HCT116 (cell line): ENCODE results near the gene HMCN1. TPM values are rescaled to one million over a fixed set of nuclear protein-coding genes. Genes with fewer than 3 reads are reported as not detected.

ENCODE experiments used
- ATAC-seq: fragments of 200-7000 bp; cut with Tn5 transposase; 2 replicates; pipeline ENCODE4 v1.9.1; 2020; ENCODE audit warnings: mild to moderate bottlenecking, moderate library complexity
- BruUV-seq: library from RNA; stranded (reverse); fragments of 400-500 nt; replicated peaks from 2 replicates; lab custom pipeline; 2021; lab: Mats Ljungman, UMichigan
- CTCF ChIA-PET: fragments of 300-600 bp; sonication (Branson Sonifier 250); formaldehyde crosslinking; loops from one replicate; lab custom pipeline; 2021; ENCODE audit warnings: antibody characterized with exemption; lab: Charles Lee
- POLR2A ChIA-PET: fragments of 300-600, 350-600 bp; sonication (Branson Sonifier 250); formaldehyde crosslinking; loops from one replicate; lab custom pipeline; 2021; ENCODE audit warnings: antibody characterized with exemption; lab: Charles Lee
- RAD21 ChIA-PET, 2 experiments: fragments of 300-600 bp; sonication (Branson Sonifier 250); formaldehyde crosslinking; loops; one replicate each; lab custom pipeline; 2023; ENCODE audit warnings: low total read pairs in 2 of 2; ENCODE audit not compliant: uncharacterized antibody in 2 of 2, unreplicated experiment in 2 of 2, low non-redundant PET in 1 of 2; lab: Charles Lee
- DNase-seq: peaks from one replicate; pipeline ENCODE4 v3.0.0-alpha.2; 2010; ENCODE audit warnings: low read depth, low spot score
- H2AFZ ChIP-seq: fragments of 200-600 bp; shearing (Covaris generic), sonication (generic); 2 replicates; pipeline ENCODE4 v1.6.1; 2017; ENCODE audit warnings: low read depth, mixed run types, mixed read lengths, antibody characterized with exemption, low read length; ENCODE audit not compliant: poor library complexity, severe bottlenecking
- H3K27ac ChIP-seq: 2 replicates; pipeline ENCODE4 v1.5.1; 2012; ENCODE audit warnings: low read depth, low read length
- H3K27me3 ChIP-seq: fragments of 200-600 bp; sonication (generic); 2 replicates; pipeline ENCODE4 v1.6.1; 2016; ENCODE audit warnings: mixed run types, low read length, mixed read lengths; ENCODE audit not compliant: insufficient read depth
- H3K36me3 ChIP-seq, 2 experiments: fragments of 200-500 bp in 1 of 2; fragments of 200-600 bp in 1 of 2; sonication (Bioruptor generic) in 1 of 2; sonication (generic) in 1 of 2; 2 replicates each; pipeline versions ENCODE4 v1.5.1 to v1.6.1; 2014 to 2016; ENCODE audit warnings: low read length in 2 of 2, inconsistent platforms in 1 of 2, mixed read lengths in 1 of 2, mixed run types in 1 of 2; ENCODE audit not compliant: insufficient read depth in 2 of 2, control insufficient read depth in 1 of 2
- H3K4me1 ChIP-seq, 2 experiments: fragments of 200-600 bp in 1 of 2; sonication (generic) in 1 of 2; 2 replicates each; pipeline versions ENCODE4 v1.5.1 to v1.6.1; 2012 to 2017; ENCODE audit warnings: low read length in 2 of 2, inconsistent platforms in 1 of 2, mild to moderate bottlenecking in 1 of 2, mixed read lengths in 1 of 2, mixed run types in 1 of 2, moderate library complexity in 1 of 2; ENCODE audit not compliant: insufficient read depth in 2 of 2, control insufficient read depth in 1 of 2
- H3K4me2 ChIP-seq: fragments of 200-600 bp; sonication (generic); 2 replicates; pipeline ENCODE4 v1.6.1; 2017; ENCODE audit warnings: mixed run types, low read length, mixed read lengths
- H3K4me3 ChIP-seq, 2 experiments: fragments of 200-600 bp in 1 of 2; sonication (generic) in 1 of 2; replicated peaks in 1 of 2; 2 replicates each; pipeline ENCODE4 v1.5.1; 2011 to 2016; ENCODE audit warnings: low read length in 2 of 2, control low read depth in 1 of 2, low read depth in 1 of 2, mild to moderate bottlenecking in 1 of 2, mixed read lengths in 1 of 2, mixed run types in 1 of 2
- H3K79me2 ChIP-seq: fragments of 200-600 bp; sonication (generic); 2 replicates; pipeline ENCODE4 v1.6.1; 2017; ENCODE audit warnings: mild to moderate bottlenecking, mixed run types, low read length, moderate library complexity, mixed read lengths; ENCODE audit not compliant: insufficient read depth
- H3K9ac ChIP-seq: fragments of 200-600 bp; sonication (generic); 2 replicates; pipeline ENCODE4 v1.6.1; 2016; ENCODE audit warnings: low read length, mixed read lengths
- H3K9me2 ChIP-seq: fragments of 200-600 bp; sonication (generic), shearing (Covaris generic); 2 replicates; pipeline ENCODE4 v1.6.1; 2017; ENCODE audit warnings: mixed run types, mild to moderate bottlenecking, moderate library complexity; ENCODE audit not compliant: insufficient read depth
- H3K9me3 ChIP-seq, 2 experiments: fragments of 200-500 bp in 1 of 2; fragments of 200-600 bp in 1 of 2; sonication (Bioruptor generic) in 1 of 2; sonication (generic) in 1 of 2; 2 replicates each; pipeline ENCODE4 v1.6.1; 2014 to 2017; ENCODE audit warnings: low read length in 2 of 2, mixed read lengths in 2 of 2, inconsistent platforms in 1 of 2, low read depth in 1 of 2, mild to moderate bottlenecking in 1 of 2, mixed run types in 1 of 2, moderate library complexity in 1 of 2; ENCODE audit not compliant: control insufficient read depth in 1 of 2, insufficient read depth in 1 of 2
- H4K20me1 ChIP-seq: fragments of 200-600 bp; sonication (generic), shearing (Covaris generic); 2 replicates; pipeline ENCODE4 v1.6.1; 2017; ENCODE audit warnings: mixed run types, mild to moderate bottlenecking, moderate library complexity; ENCODE audit not compliant: insufficient read depth
- ATF3 ChIP-seq: IDR thresholded peaks from 2 replicates; pipeline ENCODE4 v1.6.1; 2012
- CBX3 ChIP-seq: IDR thresholded peaks from 2 replicates; pipeline ENCODE4 v1.6.1; 2012; ENCODE audit warnings: low read depth
- CEBPB ChIP-seq: IDR thresholded peaks from 2 replicates; pipeline ENCODE4 v1.6.1; 2012; ENCODE audit warnings: low read depth
- CTCF ChIP-seq, 3 experiments: fragments of 200-600 bp in 1 of 3; sonication (generic) in 1 of 3; IDR thresholded peaks in 2 of 3; conservative IDR thresholded peaks in 1 of 3; 2 replicates each; pipeline ENCODE4 v1.5.1; 2012 to 2017; ENCODE audit warnings: low read depth in 2 of 3, low read length in 2 of 3, antibody characterized with exemption in 1 of 3, borderline replicate concordance in 1 of 3, control low read depth in 1 of 3, mild to moderate bottlenecking in 1 of 3, mixed read lengths in 1 of 3, mixed run types in 1 of 3, moderate library complexity in 1 of 3; ENCODE audit not compliant: insufficient read depth in 1 of 3
- EGR1 ChIP-seq: IDR thresholded peaks from 2 replicates; pipeline ENCODE4 v1.6.1; 2012; ENCODE audit warnings: low read depth
- EZH2 ChIP-seq: fragments of 200-600 bp; sonication (generic); IDR thresholded peaks from 2 replicates; pipeline ENCODE4 v1.6.1; 2017; ENCODE audit warnings: antibody characterized with exemption, mixed run types
- EZH2phosphoT487 ChIP-seq: fragments of 200-600 bp; IDR thresholded peaks from 2 replicates; pipeline ENCODE4 v1.6.1; 2018; ENCODE audit warnings: antibody characterized with exemption, borderline replicate concordance
- FOSL1 ChIP-seq: IDR thresholded peaks from 2 replicates; pipeline ENCODE4 v1.6.1; 2012; ENCODE audit warnings: low read depth
- JUND ChIP-seq: IDR thresholded peaks from 2 replicates; pipeline ENCODE4 v1.6.1; 2012
- POLR2A ChIP-seq: IDR thresholded peaks from 2 replicates; pipeline ENCODE4 v1.7.0; 2011; ENCODE audit warnings: borderline replicate concordance; ENCODE audit not compliant: insufficient read depth, insufficient read length; ENCODE audit errors: extremely low read depth
- RAD21 ChIP-seq: IDR thresholded peaks from 2 replicates; pipeline ENCODE4 v1.6.1; 2012; ENCODE audit warnings: low read depth, mild to moderate bottlenecking
- REST ChIP-seq: IDR thresholded peaks from 2 replicates; pipeline ENCODE4 v1.6.1; 2012; ENCODE audit warnings: low read depth
- SIN3A ChIP-seq: IDR thresholded peaks from 2 replicates; pipeline ENCODE4 v1.6.1; 2012; ENCODE audit warnings: low read depth
- SP1 ChIP-seq: IDR thresholded peaks from 2 replicates; pipeline ENCODE4 v1.6.1; 2012; ENCODE audit warnings: low read depth
- SRF ChIP-seq: IDR thresholded peaks from 2 replicates; pipeline ENCODE4 v1.6.1; 2012; ENCODE audit warnings: low read depth
- TCF7L2 ChIP-seq: IDR thresholded peaks from 2 replicates; pipeline ENCODE4 v1.7.0; 2011; ENCODE audit warnings: borderline replicate concordance, inconsistent platforms; ENCODE audit not compliant: insufficient read depth, insufficient read length; ENCODE audit errors: extremely low read depth
- YY1 ChIP-seq: IDR thresholded peaks from 2 replicates; pipeline ENCODE4 v1.6.1; 2011; ENCODE audit warnings: low read length, low read depth, moderate library complexity, mild to moderate bottlenecking; ENCODE audit not compliant: insufficient replicate concordance; ENCODE audit errors: extremely low read depth
- ZNF274 ChIP-seq: fragments of 200-500 bp; sonication (Bioruptor generic); IDR thresholded peaks from 2 replicates; pipeline ENCODE4 v1.6.1; 2014; ENCODE audit warnings: mild to moderate bottlenecking, low read depth, low read length, inconsistent platforms
- intact Hi-C: fragments of 100-400 bp; cut with micrococcal nuclease; formaldehyde crosslinking; loops from 2 replicates; pipeline ENCODE4 v1.10.0; 2022
- total RNA-seq: library from RNA; stranded (reverse); gene quantifications from one replicate; pipeline ENCODE4 v1.2.1, GENCODE V29; 2021; ENCODE audit not compliant: unreplicated experiment

Gene HMCN1
- total RNA-seq, 1 experiment from 2014 or later, result 0.59 TPM

- ATAC-seq (no peak), DNase-seq (no peak)
- Histone ChIP-seq H3K4me1 (no peaks in the 10 kb centered on the region), H3K9ac (no peak overlapping the region), H3K4me2 (no peak overlapping the region), H3K9me3 (no peaks in the 10 kb centered on the region), H3K36me3 (no peaks in the 10 kb centered on the region), H4K20me1 (no peaks in the 10 kb centered on the region), H3K9me2 (no peaks in the 10 kb centered on the region), H2AFZ (no peak overlapping the region), H3K27ac (no peak overlapping the region), H3K79me2 (no peaks in the 10 kb centered on the region), H3K27me3 (no peaks in the 10 kb centered on the region), H3K4me3 (no peak overlapping the region)
- intact Hi-C loops, result no loop called here
- TF ChIP-seq ZNF274 (no peak), CBX3 (no peak), YY1 (no peak), SIN3A (no peak), RAD21 (no peak), JUND (no peak), REST (no peak), POLR2A (no peak), SRF (no peak), ATF3 (no peak), SP1 (no peak), CTCF (IDR thresholded peaks at IDR 0.05 in 2 of 3, conservative IDR thresholded peaks at IDR 0.05 in 1 of 3; ENCODE audit: borderline replicate concordance in 1 of 3, insufficient read depth in 1 of 3, low read depth in 2 of 3, low read length in 2 of 3) (no peak), FOSL1 (no peak), EGR1 (no peak), CEBPB (no peak), EZH2phosphoT487 (no peak), TCF7L2 (no peak), EZH2 (no peak)
- ChIA-PET CTCF (no interaction called here), POLR2A (no interaction called here), RAD21 (no interaction called here)
- no TSS peak for BruUV-seq
Measured at GRCh38 chr1:186118724-186119123, 384.5 kb downstream of the HMCN1 start.
